GM23338 (cell line): ENCODE results near the gene CHST14. TPM values are rescaled to one million over a fixed set of nuclear protein-coding genes. Genes with fewer than 3 reads are reported as not detected.

Experiments used
- ATAC-seq: fragments of 200-7000 bp; cut with Tn5 transposase; 3 replicates; pipeline ENCODE4 v1.9.1; 2020
- DNase-seq: peaks from one replicate; pipeline ENCODE4 v3.0.0-alpha.2; 2015; ENCODE audit warnings: low spot score
- H2AFZ ChIP-seq: fragments of 200-600 bp; sonication (generic); 2 replicates; pipeline ENCODE4 v1.8.0; 2016; ENCODE audit warnings: antibody characterized with exemption, mild to moderate bottlenecking, moderate library complexity
- H3F3A ChIP-seq: fragments of 200-600 bp; sonication (generic); replicated peaks from 2 replicates; pipeline ENCODE4 v1.8.0; 2017; ENCODE audit warnings: antibody characterized with exemption, mixed run types, low read depth
- H3K27ac ChIP-seq: fragments of 200-600 bp; sonication (generic); 2 replicates; pipeline ENCODE4 v1.6.1; 2016; ENCODE audit warnings: low read depth
- H3K27me3 ChIP-seq: fragments of 200-600 bp; sonication (generic); 2 replicates; pipeline ENCODE4 v1.8.0; 2016; ENCODE audit warnings: mild to moderate bottlenecking, mixed run types, moderate library complexity; ENCODE audit not compliant: insufficient read depth
- H3K36me3 ChIP-seq: fragments of 200-600 bp; sonication (generic); 2 replicates; pipeline ENCODE4 v1.8.0; 2016; ENCODE audit warnings: mild to moderate bottlenecking; ENCODE audit not compliant: insufficient read depth
- H3K4me1 ChIP-seq: fragments of 200-600 bp; sonication (generic); 2 replicates; pipeline ENCODE4 v1.8.0; 2016; ENCODE audit warnings: mild to moderate bottlenecking, moderate library complexity; ENCODE audit not compliant: insufficient read depth
- H3K4me2 ChIP-seq: fragments of 200-600 bp; sonication (generic); 2 replicates; pipeline ENCODE4 v1.7.1; 2017; ENCODE audit warnings: mixed run types
- H3K4me3 ChIP-seq: fragments of 200-600 bp; sonication (generic); 2 replicates; pipeline ENCODE4 v1.6.1; 2016; ENCODE audit warnings: mixed run types
- H3K79me2 ChIP-seq: fragments of 200-600 bp; sonication (generic); replicated peaks from 2 replicates; pipeline ENCODE4 v1.8.0; 2017; ENCODE audit warnings: mild to moderate bottlenecking; ENCODE audit not compliant: insufficient read depth
- H3K9me2 ChIP-seq: fragments of 200-600 bp; sonication (generic); 2 replicates; pipeline ENCODE4 v1.8.0; 2017; ENCODE audit not compliant: insufficient read depth
- H4K20me1 ChIP-seq: fragments of 200-600 bp; sonication (generic); replicated peaks from 2 replicates; pipeline ENCODE4 v1.8.0; 2017; ENCODE audit warnings: mild to moderate bottlenecking; ENCODE audit not compliant: insufficient read depth
- H3K27ac Mint-ChIP-seq: 2 replicates; pipeline ENCODE4 v1.8.0; 2020; ENCODE audit warnings: inconsistent platforms, mild to moderate bottlenecking, moderate library complexity, mixed read lengths
- H3K27me3 Mint-ChIP-seq: 3 replicates; pipeline ENCODE4 v1.8.0; 2022; ENCODE audit warnings: low read depth, mild to moderate bottlenecking, moderate library complexity, mixed read lengths, inconsistent platforms; ENCODE audit not compliant: insufficient read depth, poor library complexity
- H3K36me3 Mint-ChIP-seq: 3 replicates; pipeline ENCODE4 v1.8.0; 2021; ENCODE audit warnings: low read depth, mild to moderate bottlenecking, inconsistent platforms, moderate library complexity, mixed read lengths
- H3K4me1 Mint-ChIP-seq: 3 replicates; pipeline ENCODE4 v1.8.0; 2020; ENCODE audit warnings: mild to moderate bottlenecking, inconsistent platforms, mixed read lengths
- H3K4me3 Mint-ChIP-seq: 3 replicates; pipeline ENCODE4 v1.8.0; 2021; ENCODE audit warnings: moderate library complexity, mild to moderate bottlenecking, inconsistent platforms, mixed read lengths
- H3K9me3 Mint-ChIP-seq: 3 replicates; pipeline ENCODE4 v1.8.0; 2020; ENCODE audit warnings: moderate library complexity, mild to moderate bottlenecking, inconsistent platforms, mixed read lengths
- CREB1 ChIP-seq: fragments of 250-450 bp; sonication (Bioruptor Pico); IDR thresholded peaks from 2 replicates; pipeline ENCODE4 v1.5.0; 2020; ENCODE audit warnings: low read depth, mild to moderate bottlenecking, moderate library complexity
- EZH2 ChIP-seq: fragments of 200-600 bp; sonication (generic); IDR thresholded peaks from one replicate; pipeline ENCODE4 v1.8.0; 2017; ENCODE audit warnings: antibody characterized with exemption, mild to moderate bottlenecking, low read depth; ENCODE audit not compliant: unreplicated experiment
- EZH2phosphoT487 ChIP-seq: fragments of 200-600 bp; sonication (generic); IDR thresholded peaks from one replicate; pipeline ENCODE4 v1.8.1; 2018; ENCODE audit warnings: antibody characterized with exemption; ENCODE audit not compliant: unreplicated experiment
- JUNB ChIP-seq: IDR thresholded peaks from one replicate; pipeline ENCODE4 v1.6.1; 2016; ENCODE audit warnings: antibody characterized with exemption; ENCODE audit not compliant: unreplicated experiment
- POLR2AphosphoS5 ChIP-seq: IDR thresholded peaks from 2 replicates; pipeline ENCODE4 v1.6.1; 2016; ENCODE audit warnings: antibody characterized with exemption, low read depth
- ZNF331 ChIP-seq: fragments of 250-450 bp; sonication (Bioruptor Pico); IDR thresholded peaks from 2 replicates; pipeline ENCODE4 v1.5.0; 2020; ENCODE audit warnings: low read depth, mild to moderate bottlenecking, moderate library complexity
- polyA plus RNA-seq: library from polyadenylated mRNA; unstranded; fragments of >200 nt; fragmentation: Nextera tagmentation; extraction: Ambion mirVana; gene quantifications from 2 replicates; pipeline ENCODE4 v1.2.1, GENCODE V29; 2016
- total RNA-seq: library from RNA; depleted of rRNA; stranded (reverse); fragments of >200 nt; shearing (Covaris generic); gene quantifications from 2 replicates; pipeline ENCODE4 v1.2.3, GENCODE V29; 2014
- TF ChIP-seq, protein P1 (sequence below): IDR thresholded peaks from one replicate; pipeline ENCODE4 v1.6.1; 2018; ENCODE audit warnings: antibody characterized with exemption; ENCODE audit not compliant: unreplicated experiment
- TF ChIP-seq, protein P2 (sequence below), 2 experiments: fragments of 200-600 bp in 1 of 2; sonication (generic) in 1 of 2; conservative IDR thresholded peaks; 2 replicates each; pipeline versions ENCODE4 v1.5.1 to v1.6.1; 2016 to 2017; ENCODE audit warnings: antibody characterized with exemption in 2 of 2, low read depth in 2 of 2, mild to moderate bottlenecking in 2 of 2, moderate library complexity in 1 of 2
- TF ChIP-seq, protein P3 (sequence below): fragments of 250-450 bp; sonication (Bioruptor Pico); IDR thresholded peaks from 2 replicates; pipeline ENCODE4 v1.5.0; 2020; ENCODE audit warnings: mild to moderate bottlenecking, moderate library complexity

CHST14 gene
- total and polyA plus RNA-seq, 2 experiments from 2014 or later, result 8.4 to 15.6 TPM

DNA sequence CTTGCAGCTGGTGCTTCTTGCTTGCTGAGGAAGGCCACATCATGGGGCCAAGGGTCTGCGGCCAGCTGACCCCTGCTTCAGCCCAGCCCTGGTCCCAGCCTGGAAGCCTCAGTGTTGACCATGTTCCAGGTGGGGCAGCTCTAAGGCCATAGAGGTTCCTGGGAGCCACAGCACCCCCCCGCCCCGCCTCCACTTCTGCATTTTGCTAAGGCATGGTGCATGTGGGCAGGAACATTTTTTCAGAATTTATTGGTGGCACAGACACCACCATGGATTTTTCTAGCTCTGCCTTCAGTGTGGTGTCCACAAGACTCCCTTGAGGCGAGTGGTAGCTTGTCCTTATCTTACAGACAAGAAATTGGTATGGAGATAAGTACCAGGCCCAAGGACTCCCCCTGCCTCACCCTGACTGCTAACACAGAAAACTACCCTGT is 1.9 kb upstream of the CHST14 start:
- H3K4me1 ChIP-seq, result peaks cover 17% of the 10 kb centered on the region
- peaks cover 20% of the 10 kb centered on the region for H3K27me3 Mint-ChIP-seq
- no peak overlapping the region for H3K27ac Mint-ChIP-seq
- H3K9me3 Mint-ChIP-seq, result no peaks in the 10 kb centered on the region
- H3K27me3 ChIP-seq, result no peaks in the 10 kb centered on the region
- peaks cover 37% of the 10 kb centered on the region for H3K36me3 Mint-ChIP-seq
- H4K20me1 ChIP-seq, result peaks cover 11% of the 10 kb centered on the region
- no peak overlapping the region for H3K4me3 ChIP-seq
- no peak overlapping the region for H3K4me3 Mint-ChIP-seq
- no peaks in the 10 kb centered on the region for H3K79me2 ChIP-seq
- H2AFZ ChIP-seq, result no peak overlapping the region
- no peak for ATAC-seq
- H3K4me2 ChIP-seq, result no peak overlapping the region
- TF ChIP-seq EZH2 (no peak), ZNF331 (CRISPR knock-in tag) (no peak), POLR2AphosphoS5 (no peak), JUNB (no peak), CREB1 (CRISPR knock-in tag) (no peak), EZH2phosphoT487 (no peak)
- TF ChIP-seq, protein P1, sequence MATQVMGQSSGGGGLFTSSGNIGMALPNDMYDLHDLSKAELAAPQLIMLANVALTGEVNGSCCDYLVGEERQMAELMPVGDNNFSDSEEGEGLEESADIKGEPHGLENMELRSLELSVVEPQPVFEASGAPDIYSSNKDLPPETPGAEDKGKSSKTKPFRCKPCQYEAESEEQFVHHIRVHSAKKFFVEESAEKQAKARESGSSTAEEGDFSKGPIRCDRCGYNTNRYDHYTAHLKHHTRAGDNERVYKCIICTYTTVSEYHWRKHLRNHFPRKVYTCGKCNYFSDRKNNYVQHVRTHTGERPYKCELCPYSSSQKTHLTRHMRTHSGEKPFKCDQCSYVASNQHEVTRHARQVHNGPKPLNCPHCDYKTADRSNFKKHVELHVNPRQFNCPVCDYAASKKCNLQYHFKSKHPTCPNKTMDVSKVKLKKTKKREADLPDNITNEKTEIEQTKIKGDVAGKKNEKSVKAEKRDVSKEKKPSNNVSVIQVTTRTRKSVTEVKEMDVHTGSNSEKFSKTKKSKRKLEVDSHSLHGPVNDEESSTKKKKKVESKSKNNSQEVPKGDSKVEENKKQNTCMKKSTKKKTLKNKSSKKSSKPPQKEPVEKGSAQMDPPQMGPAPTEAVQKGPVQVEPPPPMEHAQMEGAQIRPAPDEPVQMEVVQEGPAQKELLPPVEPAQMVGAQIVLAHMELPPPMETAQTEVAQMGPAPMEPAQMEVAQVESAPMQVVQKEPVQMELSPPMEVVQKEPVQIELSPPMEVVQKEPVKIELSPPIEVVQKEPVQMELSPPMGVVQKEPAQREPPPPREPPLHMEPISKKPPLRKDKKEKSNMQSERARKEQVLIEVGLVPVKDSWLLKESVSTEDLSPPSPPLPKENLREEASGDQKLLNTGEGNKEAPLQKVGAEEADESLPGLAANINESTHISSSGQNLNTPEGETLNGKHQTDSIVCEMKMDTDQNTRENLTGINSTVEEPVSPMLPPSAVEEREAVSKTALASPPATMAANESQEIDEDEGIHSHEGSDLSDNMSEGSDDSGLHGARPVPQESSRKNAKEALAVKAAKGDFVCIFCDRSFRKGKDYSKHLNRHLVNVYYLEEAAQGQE, result no peak
- TF ChIP-seq, protein P2, sequence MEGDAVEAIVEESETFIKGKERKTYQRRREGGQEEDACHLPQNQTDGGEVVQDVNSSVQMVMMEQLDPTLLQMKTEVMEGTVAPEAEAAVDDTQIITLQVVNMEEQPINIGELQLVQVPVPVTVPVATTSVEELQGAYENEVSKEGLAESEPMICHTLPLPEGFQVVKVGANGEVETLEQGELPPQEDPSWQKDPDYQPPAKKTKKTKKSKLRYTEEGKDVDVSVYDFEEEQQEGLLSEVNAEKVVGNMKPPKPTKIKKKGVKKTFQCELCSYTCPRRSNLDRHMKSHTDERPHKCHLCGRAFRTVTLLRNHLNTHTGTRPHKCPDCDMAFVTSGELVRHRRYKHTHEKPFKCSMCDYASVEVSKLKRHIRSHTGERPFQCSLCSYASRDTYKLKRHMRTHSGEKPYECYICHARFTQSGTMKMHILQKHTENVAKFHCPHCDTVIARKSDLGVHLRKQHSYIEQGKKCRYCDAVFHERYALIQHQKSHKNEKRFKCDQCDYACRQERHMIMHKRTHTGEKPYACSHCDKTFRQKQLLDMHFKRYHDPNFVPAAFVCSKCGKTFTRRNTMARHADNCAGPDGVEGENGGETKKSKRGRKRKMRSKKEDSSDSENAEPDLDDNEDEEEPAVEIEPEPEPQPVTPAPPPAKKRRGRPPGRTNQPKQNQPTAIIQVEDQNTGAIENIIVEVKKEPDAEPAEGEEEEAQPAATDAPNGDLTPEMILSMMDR (conservative IDR thresholded peaks at IDR 0.05; ENCODE audit: low read depth in 2 of 2), result no peak
- TF ChIP-seq, protein P3, sequence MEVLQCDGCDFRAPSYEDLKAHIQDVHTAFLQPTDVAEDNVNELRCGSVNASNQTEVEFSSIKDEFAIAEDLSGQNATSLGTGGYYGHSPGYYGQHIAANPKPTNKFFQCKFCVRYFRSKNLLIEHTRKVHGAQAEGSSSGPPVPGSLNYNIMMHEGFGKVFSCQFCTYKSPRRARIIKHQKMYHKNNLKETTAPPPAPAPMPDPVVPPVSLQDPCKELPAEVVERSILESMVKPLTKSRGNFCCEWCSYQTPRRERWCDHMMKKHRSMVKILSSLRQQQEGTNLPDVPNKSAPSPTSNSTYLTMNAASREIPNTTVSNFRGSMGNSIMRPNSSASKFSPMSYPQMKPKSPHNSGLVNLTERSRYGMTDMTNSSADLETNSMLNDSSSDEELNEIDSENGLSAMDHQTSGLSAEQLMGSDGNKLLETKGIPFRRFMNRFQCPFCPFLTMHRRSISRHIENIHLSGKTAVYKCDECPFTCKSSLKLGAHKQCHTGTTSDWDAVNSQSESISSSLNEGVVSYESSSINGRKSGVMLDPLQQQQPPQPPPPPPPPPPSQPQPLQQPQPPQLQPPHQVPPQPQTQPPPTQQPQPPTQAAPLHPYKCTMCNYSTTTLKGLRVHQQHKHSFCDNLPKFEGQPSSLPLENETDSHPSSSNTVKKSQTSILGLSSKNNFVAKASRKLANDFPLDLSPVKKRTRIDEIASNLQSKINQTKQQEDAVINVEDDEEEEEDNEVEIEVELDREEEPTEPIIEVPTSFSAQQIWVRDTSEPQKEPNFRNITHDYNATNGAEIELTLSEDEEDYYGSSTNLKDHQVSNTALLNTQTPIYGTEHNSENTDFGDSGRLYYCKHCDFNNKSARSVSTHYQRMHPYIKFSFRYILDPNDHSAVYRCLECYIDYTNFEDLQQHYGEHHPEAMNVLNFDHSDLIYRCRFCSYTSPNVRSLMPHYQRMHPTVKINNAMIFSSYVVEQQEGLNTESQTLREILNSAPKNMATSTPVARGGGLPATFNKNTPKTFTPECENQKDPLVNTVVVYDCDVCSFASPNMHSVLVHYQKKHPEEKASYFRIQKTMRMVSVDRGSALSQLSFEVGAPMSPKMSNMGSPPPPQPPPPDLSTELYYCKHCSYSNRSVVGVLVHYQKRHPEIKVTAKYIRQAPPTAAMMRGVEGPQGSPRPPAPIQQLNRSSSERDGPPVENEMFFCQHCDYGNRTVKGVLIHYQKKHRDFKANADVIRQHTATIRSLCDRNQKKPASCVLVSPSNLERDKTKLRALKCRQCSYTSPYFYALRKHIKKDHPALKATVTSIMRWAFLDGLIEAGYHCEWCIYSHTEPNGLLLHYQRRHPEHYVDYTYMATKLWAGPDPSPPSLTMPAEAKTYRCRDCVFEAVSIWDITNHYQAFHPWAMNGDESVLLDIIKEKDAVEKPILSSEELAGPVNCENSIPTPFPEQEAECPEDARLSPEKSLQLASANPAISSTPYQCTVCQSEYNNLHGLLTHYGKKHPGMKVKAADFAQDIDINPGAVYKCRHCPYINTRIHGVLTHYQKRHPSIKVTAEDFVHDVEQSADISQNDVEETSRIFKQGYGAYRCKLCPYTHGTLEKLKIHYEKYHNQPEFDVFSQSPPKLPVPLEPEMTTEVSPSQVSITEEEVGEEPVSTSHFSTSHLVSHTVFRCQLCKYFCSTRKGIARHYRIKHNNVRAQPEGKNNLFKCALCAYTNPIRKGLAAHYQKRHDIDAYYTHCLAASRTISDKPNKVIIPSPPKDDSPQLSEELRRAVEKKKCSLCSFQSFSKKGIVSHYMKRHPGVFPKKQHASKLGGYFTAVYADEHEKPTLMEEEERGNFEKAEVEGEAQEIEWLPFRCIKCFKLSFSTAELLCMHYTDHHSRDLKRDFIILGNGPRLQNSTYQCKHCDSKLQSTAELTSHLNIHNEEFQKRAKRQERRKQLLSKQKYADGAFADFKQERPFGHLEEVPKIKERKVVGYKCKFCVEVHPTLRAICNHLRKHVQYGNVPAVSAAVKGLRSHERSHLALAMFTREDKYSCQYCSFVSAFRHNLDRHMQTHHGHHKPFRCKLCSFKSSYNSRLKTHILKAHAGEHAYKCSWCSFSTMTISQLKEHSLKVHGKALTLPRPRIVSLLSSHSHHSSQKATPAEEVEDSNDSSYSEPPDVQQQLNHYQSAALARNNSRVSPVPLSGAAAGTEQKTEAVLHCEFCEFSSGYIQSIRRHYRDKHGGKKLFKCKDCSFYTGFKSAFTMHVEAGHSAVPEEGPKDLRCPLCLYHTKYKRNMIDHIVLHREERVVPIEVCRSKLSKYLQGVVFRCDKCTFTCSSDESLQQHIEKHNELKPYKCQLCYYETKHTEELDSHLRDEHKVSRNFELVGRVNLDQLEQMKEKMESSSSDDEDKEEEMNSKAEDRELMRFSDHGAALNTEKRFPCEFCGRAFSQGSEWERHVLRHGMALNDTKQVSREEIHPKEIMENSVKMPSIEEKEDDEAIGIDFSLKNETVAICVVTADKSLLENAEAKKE (CRISPR knock-in tag), result no peak
- peaks cover 20% of the 10 kb centered on the region for H3F3A ChIP-seq
- no peaks in the 10 kb centered on the region for H3K9me2 ChIP-seq
- no peaks in the 10 kb centered on the region; the same call in 1 of the 2 replicates for H3K36me3 ChIP-seq
- DNase-seq, result no peak
- H3K4me1 Mint-ChIP-seq, result peaks cover 22% of the 10 kb centered on the region
- no peak overlapping the region for H3K27ac ChIP-seq
